Activated CD4-positive, alpha-beta T cell treated with anti-CD3 and anti-CD28 coated beads, Interleukin-2, amount 50 U/mL, for 48 hours (primary cell): ENCODE results near the gene FHAD1.
A peak's percentile ranks its signal among the peaks of the same experiment; 100 is the strongest.

ENCODE experiments used
- DNase-seq, 2 experiments: peaks; one replicate each; pipeline ENCODE4 v3.0.0-alpha.2; 2020

Gene FHAD1

GRCh38 chr1:15330028-15330427 is 83.0 kb downstream of the FHAD1 start:
- no peak for DNase-seq

- no peak for DNase-seq
These were observed 84.2 kb downstream of the FHAD1 start for GRCh38 chr1:15331180-15331579.

- DNase-seq: no peak
These were observed 84.7 kb downstream of the FHAD1 start for GRCh38 chr1:15331734-15332133.

GRCh38 chr1:15332525-15332924 is 85.5 kb downstream of the FHAD1 start:
- DNase-seq: no peak

GRCh38 chr1:15332952-15333715 is 86.1 kb downstream of the FHAD1 start:
- DNase-seq: no peak

- DNase-seq: no peak
These were observed 88.0 kb downstream of the FHAD1 start for GRCh38 chr1:15334995-15335394.

DNA sequence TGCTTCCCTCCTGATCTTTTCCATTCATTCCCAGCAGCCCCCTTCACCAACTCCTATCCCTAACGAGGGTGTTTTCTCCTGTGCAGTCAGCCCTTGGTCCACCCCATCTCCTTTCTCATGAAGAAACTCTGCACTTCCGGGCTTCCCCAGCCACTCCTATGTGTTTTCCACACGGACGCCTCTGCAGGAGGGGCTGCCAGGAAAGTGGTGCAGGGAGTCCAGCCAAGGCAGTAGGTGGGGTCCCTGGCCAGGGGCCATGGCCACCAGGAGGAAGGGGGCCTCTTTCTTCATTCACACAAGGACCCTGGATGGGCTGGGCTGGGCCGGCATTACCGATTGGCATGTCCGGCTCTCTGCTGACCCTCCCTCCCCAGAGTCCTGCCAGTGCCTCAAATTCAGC is 89.8 kb downstream of the FHAD1 start:
- no peak for DNase-seq

- DNase-seq: no peak
These were observed 90.8 kb downstream of the FHAD1 start for GRCh38 chr1:15337656-15338402.

GRCh38 chr1:15339570-15339969 is 92.5 kb downstream of the FHAD1 start:
- DNase-seq: no peak

DNA sequence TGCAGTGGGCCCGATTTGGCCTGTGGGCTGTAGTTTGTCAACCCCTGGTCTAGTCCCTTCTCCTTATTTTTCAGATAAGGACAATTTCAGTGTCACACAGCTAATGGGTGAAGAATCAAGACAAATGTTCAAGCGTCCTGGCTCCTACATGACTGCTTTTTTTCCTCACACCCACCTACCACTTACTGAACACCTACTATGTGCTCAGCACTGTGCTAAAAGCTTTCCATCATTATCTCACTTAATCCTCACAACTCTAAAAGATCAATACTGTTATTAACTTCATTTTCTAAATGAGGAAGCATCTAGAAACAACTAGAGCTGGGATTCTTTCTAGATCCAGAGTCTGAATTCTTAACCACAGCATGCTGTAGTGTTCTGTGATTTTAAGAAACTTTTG is 94.2 kb downstream of the FHAD1 start:
- DNase-seq: no peak

- DNase-seq: no peak
These were observed 94.8 kb downstream of the FHAD1 start for GRCh38 chr1:15341634-15342407.

GRCh38 chr1:15342408-15342967 is 95.5 kb downstream of the FHAD1 start:
- DNase-seq: no peak

GRCh38 chr1:15343099-15343498 is 96.1 kb downstream of the FHAD1 start:
- no peak for DNase-seq

- no peak for DNase-seq
These were observed 96.7 kb downstream of the FHAD1 start for GRCh38 chr1:15343729-15344128.

- DNase-seq: no peak
These were observed 97.4 kb downstream of the FHAD1 start for GRCh38 chr1:15344380-15344779.

- no peak for DNase-seq
These were observed 98.0 kb downstream of the FHAD1 start for GRCh38 chr1:15344800-15345704.

- peak; percentile 38 to 50 for DNase-seq
These were observed 98.8 kb downstream of the FHAD1 start for GRCh38 chr1:15345705-15346345.

- DNase-seq: no peak
These were observed 99.5 kb downstream of the FHAD1 start for GRCh38 chr1:15346346-15347030.

DNA sequence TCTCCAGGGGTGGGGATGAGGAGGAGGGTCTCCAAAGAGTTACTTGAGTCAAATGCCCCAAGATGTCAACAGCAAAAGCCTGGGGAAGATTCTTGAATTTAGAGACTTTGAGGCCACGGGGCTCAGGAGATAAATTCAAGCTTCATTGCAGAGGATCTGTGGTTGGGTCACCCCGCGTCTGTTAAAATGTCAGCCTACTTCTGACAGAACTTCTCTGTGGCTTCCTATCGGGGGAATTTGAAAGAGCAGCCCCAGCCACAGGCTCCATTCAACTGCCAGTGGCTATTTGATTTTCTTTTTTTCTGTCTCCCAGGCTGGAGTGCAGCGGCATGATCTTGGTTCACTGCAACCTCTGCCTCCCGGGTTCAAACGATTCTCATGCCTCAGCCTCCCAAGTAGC is 100.2 kb downstream of the FHAD1 start:
- no peak for DNase-seq

DNA sequence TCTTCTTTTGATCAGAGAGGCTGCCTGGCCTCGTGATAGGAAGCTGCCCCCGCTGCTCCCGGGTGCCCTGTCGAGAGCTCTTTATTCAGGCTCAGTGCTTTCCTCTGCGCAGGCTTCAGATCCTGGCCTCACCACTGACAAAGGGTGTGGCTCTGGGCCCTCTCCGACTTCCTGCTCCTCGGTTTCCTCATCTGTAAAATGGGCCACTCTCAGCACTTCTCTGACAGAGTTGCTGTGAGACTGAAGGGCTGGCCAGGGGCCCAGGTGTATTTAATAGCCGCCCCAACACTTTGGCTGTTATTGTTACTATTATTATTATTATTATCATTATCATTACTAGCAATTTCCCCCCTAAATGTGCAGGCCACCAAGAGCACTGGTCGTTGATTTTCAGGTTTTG is 101.6 kb downstream of the FHAD1 start:
- no peak for DNase-seq

- DNase-seq: no peak
These were observed 102.1 kb downstream of the FHAD1 start for GRCh38 chr1:15349133-15349532.
